B cell (primary cell): ENCODE results near the gene MPP1. TPM values are rescaled to one million over a fixed set of nuclear protein-coding genes. Genes with fewer than 3 reads are reported as not detected.
A peak's percentile ranks its signal among the peaks of the same experiment; 100 is the strongest.

Experiments
- ATAC-seq: fragments of 200-7000 bp; cut with Tn5 transposase; one replicate; pipeline ENCODE4 v1.10.0; 2021; ENCODE audit warnings: low read depth, mild to moderate bottlenecking, moderate number of reproducible peaks, moderate library complexity
- CTCF ChIA-PET: fragments of 350-600 bp; sonication (Branson Sonifier 250); formaldehyde crosslinking; loops from one replicate; lab custom pipeline; 2021; ENCODE audit warnings: antibody characterized with exemption, inconsistent platforms; lab: Charles Lee
- POLR2A ChIA-PET: fragments of 350-600 bp; sonication (Branson Sonifier 250); formaldehyde crosslinking; loops from one replicate; lab custom pipeline; 2021; ENCODE audit warnings: antibody characterized with exemption; lab: Charles Lee
- DNase-seq: peaks from one replicate; pipeline ENCODE4 v3.0.0; 2013
- H2AFZ ChIP-seq: 2 replicates; pipeline ENCODE4 v1.6.1; 2012; ENCODE audit warnings: mild to moderate bottlenecking, low read depth, low read length; ENCODE audit not compliant: insufficient read depth, poor library complexity, severe bottlenecking
- H3K27ac ChIP-seq, 2 donors: 1 replicate in 1 of 2; 2 replicates in 1 of 2; pipeline ENCODE4 v1.5.1; 2012 to 2013; ENCODE audit warnings: low read length in 2 of 2, mild to moderate bottlenecking in 2 of 2, moderate library complexity in 1 of 2
- H3K27me3 ChIP-seq, 4 experiments: fragments of 200-600 bp in 1 of 4; sonication (generic) in 1 of 4; replicated peaks in 1 of 4; 1 replicate in 2 of 4; 2 replicates in 2 of 4; pipeline versions ENCODE4 v1.6.1 to v1.7.0; 2013 to 2016; ENCODE audit warnings: low read length in 3 of 4, mild to moderate bottlenecking in 2 of 4, mixed read lengths in 1 of 4, moderate library complexity in 1 of 4; ENCODE audit not compliant: insufficient read depth in 4 of 4, control insufficient read depth in 3 of 4; ENCODE audit errors: control extremely low read depth in 1 of 4
- H3K36me3 ChIP-seq, 2 experiments: replicated peaks in 1 of 2; 1 replicate in 1 of 2; 2 replicates in 1 of 2; pipeline versions ENCODE4 v1.6.1 to v1.7.1; 2013; ENCODE audit warnings: low read length in 1 of 2; ENCODE audit not compliant: insufficient read depth in 2 of 2, control insufficient read depth in 1 of 2; ENCODE audit errors: control extremely low read depth in 1 of 2, extremely low read depth in 1 of 2
- H3K4me1 ChIP-seq, 2 donors: fragments of 200-600 bp in 1 of 2; sonication (generic) in 1 of 2; 1 replicate in 1 of 2; 2 replicates in 1 of 2; pipeline versions ENCODE4 v1.5.1 to v1.6.1; 2013 to 2017; ENCODE audit warnings: low read length in 2 of 2; ENCODE audit not compliant: control insufficient read depth in 2 of 2, insufficient read depth in 2 of 2
- H3K4me2 ChIP-seq: replicated peaks from 2 replicates; pipeline ENCODE3; 2012; ENCODE audit warnings: mild to moderate bottlenecking, low read depth, low read length; ENCODE audit not compliant: poor library complexity, severe bottlenecking
- H3K4me3 ChIP-seq, 5 experiments: fragments of 200-600 bp in 1 of 5; sonication (generic) in 1 of 5; 1 replicate in 3 of 5; 2 replicates in 2 of 5; pipeline versions ENCODE4 v1.5.1 to v1.7.0; 2011 to 2016; ENCODE audit warnings: low read length in 4 of 5, mild to moderate bottlenecking in 4 of 5, low read depth in 2 of 5, control low read depth in 1 of 5, moderate library complexity in 1 of 5; ENCODE audit not compliant: insufficient read depth in 1 of 5; ENCODE audit errors: control extremely low read depth in 1 of 5, extremely low read depth in 1 of 5
- H3K79me2 ChIP-seq: fragments of 200-600 bp; sonication (generic); one replicate; pipeline ENCODE4 v1.6.0; 2016; ENCODE audit warnings: low read length; ENCODE audit not compliant: control insufficient read depth, insufficient read depth
- H3K9ac ChIP-seq: fragments of 200-600 bp; sonication (generic); 2 replicates; pipeline ENCODE4 v1.6.1; 2017; ENCODE audit warnings: mild to moderate bottlenecking, low read length, moderate library complexity
- H3K9me3 ChIP-seq, 3 donors: one replicate each; pipeline versions ENCODE4 v1.6.1 to v1.7.1; 2013; ENCODE audit warnings: low read length in 2 of 3; ENCODE audit not compliant: control insufficient read depth in 2 of 3, insufficient read depth in 1 of 3; ENCODE audit errors: control extremely low read depth in 1 of 3
- H4K20me1 ChIP-seq: 2 replicates; pipeline ENCODE4 v1.6.0; 2012; ENCODE audit warnings: mild to moderate bottlenecking, low read length; ENCODE audit not compliant: insufficient read depth, control insufficient read depth, poor library complexity, severe bottlenecking
- H3K27ac Mint-ChIP-seq: one replicate; pipeline ENCODE4 v1.8.0; 2021; ENCODE audit warnings: mixed read lengths
- H3K27me3 Mint-ChIP-seq: one replicate; pipeline ENCODE4 v1.8.0; 2021; ENCODE audit warnings: mixed read lengths
- H3K4me1 Mint-ChIP-seq: one replicate; pipeline ENCODE4 v1.8.0; 2021; ENCODE audit warnings: mixed read lengths
- H3K4me3 Mint-ChIP-seq: one replicate; pipeline ENCODE4 v1.8.0; 2021; ENCODE audit warnings: mixed read lengths
- H3K9me3 Mint-ChIP-seq: one replicate; pipeline ENCODE4 v1.8.0; 2022; ENCODE audit warnings: mixed read lengths; ENCODE audit not compliant: insufficient read depth
- EZH2 ChIP-seq: IDR thresholded peaks from 2 replicates; pipeline ENCODE4 v1.6.1; 2012; ENCODE audit warnings: borderline replicate concordance, low read depth, mild to moderate bottlenecking, moderate library complexity, low read length; ENCODE audit not compliant: insufficient read depth, poor library complexity, severe bottlenecking
- WGBS: methylation state at CpG from one replicate; pipeline ENCODE4 v1.1.5; 2013; ENCODE audit warnings: missing lambda C conversion rate; ENCODE audit not compliant: insufficient coverage; 5-methylcytosine and 5-hydroxymethylcytosine counted together
- intact Hi-C: fragments of 100-400 bp; cut with micrococcal nuclease; formaldehyde crosslinking; loops from one replicate; pipeline ENCODE4 v1.10.0; 2022
- polyA plus RNA-seq: library from polyadenylated mRNA; depleted of rRNA; stranded (reverse); fragments of >200 nt; gene quantifications from 2 replicates; pipeline ENCODE4 v1.2.3, GENCODE V29; 2012
- total RNA-seq, 2 donors: library from RNA; stranded (reverse); fragments of 120-200 nt in 1 of 2; gene quantifications; 1 replicate in 1 of 2; 2 replicates in 1 of 2; pipeline versions ENCODE4 v1.2.3 to v1.2.4, GENCODE V29; 2013 to 2022
- TF ChIP-seq, protein P1 (sequence below): fragments of 200-600 bp; IDR thresholded peaks from one replicate; pipeline ENCODE4 v1.8.0; 2022; ENCODE audit warnings: antibody characterized with exemption, mild to moderate bottlenecking

Gene MPP1
- total and polyA plus RNA-seq, 2 donors (not counting 1 experiment from before 2014, with no cell fraction given): 5.0 to 7.7 TPM

- Histone ChIP-seq H4K20me1 (no peaks in the 10 kb centered on the region), H3K4me1 (peaks cover 18 to 27% of the 10 kb centered on the region in 2 donors), H3K36me3 (no peaks in the 10 kb centered on the region), H3K9ac (peak within 1 kb of the TSS; percentile 64), H3K9me3 (no peaks in the 10 kb centered on the region), H2AFZ (peak within 1 kb of the TSS; percentile 75), H3K79me2 (peaks cover 4% of the 10 kb centered on the region), H3K4me2 (peak within 1 kb of the TSS; percentile 75), H3K27ac (peak within 1 kb of the TSS; percentile 66 to 69), H3K27me3 (no peaks in the 10 kb centered on the region), H3K4me3 (peak within 1 kb of the TSS; percentile 27 to 70 (median 57))
- Mint-ChIP-seq H3K9me3 (no peaks in the 10 kb centered on the region), H3K27ac (peak within 1 kb of the TSS; percentile 94), H3K27me3 (no peaks in the 10 kb centered on the region), H3K4me3 (peak within 1 kb of the TSS; percentile 87), H3K4me1 (peaks cover 18% of the 10 kb centered on the region)
- TF ChIP-seq, protein P1, sequence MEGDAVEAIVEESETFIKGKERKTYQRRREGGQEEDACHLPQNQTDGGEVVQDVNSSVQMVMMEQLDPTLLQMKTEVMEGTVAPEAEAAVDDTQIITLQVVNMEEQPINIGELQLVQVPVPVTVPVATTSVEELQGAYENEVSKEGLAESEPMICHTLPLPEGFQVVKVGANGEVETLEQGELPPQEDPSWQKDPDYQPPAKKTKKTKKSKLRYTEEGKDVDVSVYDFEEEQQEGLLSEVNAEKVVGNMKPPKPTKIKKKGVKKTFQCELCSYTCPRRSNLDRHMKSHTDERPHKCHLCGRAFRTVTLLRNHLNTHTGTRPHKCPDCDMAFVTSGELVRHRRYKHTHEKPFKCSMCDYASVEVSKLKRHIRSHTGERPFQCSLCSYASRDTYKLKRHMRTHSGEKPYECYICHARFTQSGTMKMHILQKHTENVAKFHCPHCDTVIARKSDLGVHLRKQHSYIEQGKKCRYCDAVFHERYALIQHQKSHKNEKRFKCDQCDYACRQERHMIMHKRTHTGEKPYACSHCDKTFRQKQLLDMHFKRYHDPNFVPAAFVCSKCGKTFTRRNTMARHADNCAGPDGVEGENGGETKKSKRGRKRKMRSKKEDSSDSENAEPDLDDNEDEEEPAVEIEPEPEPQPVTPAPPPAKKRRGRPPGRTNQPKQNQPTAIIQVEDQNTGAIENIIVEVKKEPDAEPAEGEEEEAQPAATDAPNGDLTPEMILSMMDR: no peak
- TF ChIP-seq EZH2: no peak
- POLR2A ChIA-PET: interaction anchor here (0.8 to 1.3 kb wide), 4 partner anchors 9 to 77 kb away, joined by 3 to 7 read pairs (median 4); partner anchors contain the start of gene DKC1
- peak; percentile 76 for DNase-seq
- intact Hi-C loops: loop anchor here (1.0 kb wide), 1 partner anchor 13 kb away; no protein-coding TSS in a partner anchor
- WGBS: under 1% methylated on average over 71 of the region's 98 CpGs
- peak; percentile 68 for ATAC-seq
- CTCF ChIA-PET: interaction anchor here (0.7 to 5.3 kb wide), 11 partner anchors 9 to 90 kb away, joined by 3 to 44 read pairs (median 3); partner anchors contain the start of genes DKC1 and MPP1
Observed at GRCh38 chrX:154750301-154751202, 54.7 kb downstream of the MPP1 start, which contains the start of gene GAB3. GAB3 (minus strand) TSS chrX:154751077; CDS start chrX:154751025, 52 bp downstream.
